Measurements from ENCODE around the gene CRACR2B. TPM values are rescaled to one million over a fixed set of nuclear protein-coding genes. Genes with fewer than 3 reads are reported as not detected.
A peak's percentile ranks its signal among the peaks of the same experiment; 100 is the strongest.

CRACR2B gene
- total and polyA plus RNA-seq, 2 of the 8 experiments (the other 6 are each of a cell fraction or from before 2014, with no cell fraction given), result 18.2 to 26.4 TPM

DNA sequence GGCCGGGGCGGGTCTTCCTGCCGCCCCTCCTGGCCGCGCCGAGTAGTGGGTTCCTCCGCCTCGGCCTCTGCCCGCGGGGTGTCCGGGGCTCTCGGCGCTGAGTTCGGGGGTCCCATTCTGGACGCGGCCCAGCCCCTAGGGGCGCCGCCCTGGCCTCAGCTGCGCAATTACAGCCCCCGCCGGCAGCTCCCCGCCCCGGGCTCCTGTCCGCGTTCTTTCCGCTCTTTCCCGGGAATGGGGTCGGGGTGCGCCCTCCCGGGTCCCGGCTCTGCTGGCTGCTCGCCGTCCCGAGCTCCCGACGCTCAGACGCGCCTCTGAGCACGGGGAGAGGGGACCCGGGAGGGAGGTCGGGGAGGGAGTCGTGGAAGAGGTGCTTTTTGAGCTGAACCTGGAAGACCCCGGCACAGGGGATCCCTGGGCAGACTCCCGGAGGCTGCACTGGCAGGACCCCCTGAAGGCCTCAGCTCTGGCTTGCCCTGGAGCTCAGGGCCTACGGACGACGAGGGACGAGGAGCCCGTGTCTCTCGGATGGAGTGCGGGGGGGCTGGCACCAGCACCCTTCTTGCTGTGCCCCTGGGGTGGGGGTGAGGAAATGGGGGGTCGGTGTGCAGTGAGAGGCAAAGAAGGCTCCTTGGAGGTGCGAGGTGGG, 15.5 kb downstream of the CRACR2B start:
- Histone ChIP-seq H3K9ac (replicated peaks in 1 of 4; ENCODE audit: extremely low read depth in 1 of 4, low read depth in 3 of 4, low read length in 3 of 4) (peak overlapping the region; percentile 42 to 83 (median 52); a peak in 6 of 7 replicates), H3K79me1 (ENCODE audit: low read depth, low read length) (peaks cover 9% of the 10 kb centered on the region; the same call in 1 of the 2 replicates), H4K20me1 (replicated peaks in 1 of 2; ENCODE audit: control insufficient read depth in 1 of 2, insufficient read depth in 2 of 2, low read length in 2 of 2) (peaks cover 7 to 31% of the 10 kb centered on the region in 2 experiments), H3K9me3 (ENCODE audit: insufficient read depth in 2 of 2, low read depth in 1 of 2, low read length in 1 of 2) (no peaks in the 10 kb centered on the region), H3K4me3 (ENCODE audit: extremely low read depth in 1 of 4, insufficient read depth in 2 of 4, low read depth in 3 of 4, low read length in 4 of 4) (peak overlapping the region; percentile 71 to 96 (median 74)), H3K4me2 (ENCODE audit: insufficient read depth in 1 of 2, low read depth in 2 of 2, low read length in 2 of 2) (peak overlapping the region; percentile 87), H2BK15ac (ENCODE audit: low read length) (no peak overlapping the region), H3K18ac (ENCODE audit: extremely low read depth, low read length) (peak overlapping the region; percentile 90), H4K5ac (ENCODE audit: insufficient read length, low read depth, low read length) (no peak overlapping the region), H2AK5ac (ENCODE audit: low read depth, low read length) (peak overlapping the region; percentile 39; the same call in 1 of the 2 replicates), H2AFZ (ENCODE audit: low read length) (no peak overlapping the region), H3K4me1 (replicated peaks in 1 of 4; ENCODE audit: control insufficient read depth in 3 of 4, insufficient read depth in 4 of 4, low read length in 3 of 4) (peaks cover 0 to 38% (median 24%) of the 10 kb centered on the region in 4 experiments; a peak in 6 of 7 replicates), H3K36me3 (ENCODE audit: control insufficient read depth in 2 of 4, insufficient read depth in 4 of 4, low read length in 3 of 4) (peaks cover 10 to 20% (median 18%) of the 10 kb centered on the region in 4 experiments; a peak in 7 of 8 replicates), H3K4ac (replicated peaks; ENCODE audit: insufficient read length, low read depth, low read length) (no peak overlapping the region), H3K14ac (ENCODE audit: insufficient read length) (no peak overlapping the region), H3K27me3 (replicated peaks in 1 of 4; ENCODE audit: control insufficient read depth in 3 of 4, extremely low read depth in 1 of 4, insufficient read depth in 3 of 4, low read length in 3 of 4) (no peaks in the 10 kb centered on the region; a peak in 2 of 7 replicates), H4K8ac (ENCODE audit: extremely low read depth, insufficient read depth, low read length) (no peak overlapping the region), H4K91ac (replicated peaks; ENCODE audit: insufficient read length, low read length) (no peak overlapping the region), H2BK20ac (ENCODE audit: low read length) (no peak overlapping the region), H3K23me2 (ENCODE audit: low read depth, low read length) (peaks cover 21% of the 10 kb centered on the region; the same call in 1 of the 2 replicates), H3K23ac (ENCODE audit: insufficient read length) (no peak overlapping the region), H3K27ac (ENCODE audit: low read depth, low read length) (no peak overlapping the region; the same call in 1 of the 2 replicates), H2BK5ac (ENCODE audit: low read depth, low read length) (peak overlapping the region; percentile 92; the same call in 1 of the 2 replicates), H3K79me2 (ENCODE audit: control insufficient read depth in 1 of 2, insufficient read depth in 2 of 2, low read length in 2 of 2) (peaks cover 0 to 27% of the 10 kb centered on the region in 2 experiments; a peak in 2 of 4 replicates), H2BK120ac (replicated peaks; ENCODE audit: low read depth, low read length) (no peak overlapping the region), H3K56ac (replicated peaks; ENCODE audit: insufficient read length, low read depth, low read length) (peak overlapping the region; percentile 32), H2BK12ac (ENCODE audit: low read depth, low read length) (peak overlapping the region; percentile 92; the same call in 1 of the 2 replicates)
- TF ChIP-seq CREB1 (IDR thresholded peaks at IDR 0.05) (0 out of 2 replicates have a peak, but pooled peaks have one; percentile 18), SIN3A (conservative IDR thresholded peaks at IDR 0.05 in 1 of 2, IDR thresholded peaks at IDR 0.05 in 1 of 2; ENCODE audit: low read depth in 1 of 2, low read length in 2 of 2) (no peak), CHD2 (IDR thresholded peaks at IDR 0.05; ENCODE audit: low read length) (no peak), RXRA (IDR thresholded peaks at IDR 0.05; ENCODE audit: insufficient read depth, low read depth, low read length) (no peak)
- TF ChIP-seq, protein P1, sequence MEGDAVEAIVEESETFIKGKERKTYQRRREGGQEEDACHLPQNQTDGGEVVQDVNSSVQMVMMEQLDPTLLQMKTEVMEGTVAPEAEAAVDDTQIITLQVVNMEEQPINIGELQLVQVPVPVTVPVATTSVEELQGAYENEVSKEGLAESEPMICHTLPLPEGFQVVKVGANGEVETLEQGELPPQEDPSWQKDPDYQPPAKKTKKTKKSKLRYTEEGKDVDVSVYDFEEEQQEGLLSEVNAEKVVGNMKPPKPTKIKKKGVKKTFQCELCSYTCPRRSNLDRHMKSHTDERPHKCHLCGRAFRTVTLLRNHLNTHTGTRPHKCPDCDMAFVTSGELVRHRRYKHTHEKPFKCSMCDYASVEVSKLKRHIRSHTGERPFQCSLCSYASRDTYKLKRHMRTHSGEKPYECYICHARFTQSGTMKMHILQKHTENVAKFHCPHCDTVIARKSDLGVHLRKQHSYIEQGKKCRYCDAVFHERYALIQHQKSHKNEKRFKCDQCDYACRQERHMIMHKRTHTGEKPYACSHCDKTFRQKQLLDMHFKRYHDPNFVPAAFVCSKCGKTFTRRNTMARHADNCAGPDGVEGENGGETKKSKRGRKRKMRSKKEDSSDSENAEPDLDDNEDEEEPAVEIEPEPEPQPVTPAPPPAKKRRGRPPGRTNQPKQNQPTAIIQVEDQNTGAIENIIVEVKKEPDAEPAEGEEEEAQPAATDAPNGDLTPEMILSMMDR (IDR thresholded peaks at IDR 0.05; ENCODE audit: control extremely low read depth in 1 of 3, insufficient read depth in 1 of 3, low read depth in 1 of 3, low read length in 3 of 3), result peak in 1 of 3 experiments; percentile 0; a peak in 1 of 4 replicates
- FAIRE-seq (no peak), DNase-seq (ENCODE audit: low read depth in 1 of 2, low spot score in 2 of 2) (no peak)
- ChIA-PET POLR2A (ENCODE audit: partially characterized antibody) (interaction anchor here (0.6 to 40.4 kb wide), 18 partner anchors 14 to 480 kb away, joined by 3 to 1917 read pairs (median 4); partner anchors contain the start of genes CD151, CEND1, CHID1 and CRACR2B), CTCF (ENCODE audit: partially characterized antibody) (interaction anchor here (0.6 to 6.7 kb wide), 13 partner anchors 11 to 1422 kb away, joined by 3 to 74 read pairs (median 4); partner anchors contain the start of genes CD151 and PNPLA2)
- 3% methylated on average over 34 of the region's 53 CpGs; no CpG with 5 or more reads in 1 of the 2 experiments for whole genome bisulfite sequencing, 2 experiments (ENCODE audit: extremely low coverage in 1 of 2, insufficient coverage in 1 of 2, insufficient read length in 1 of 2, insufficient replicate concordance in 2 of 2, low coverage in 1 of 2, low lambda C conversion rate in 2 of 2, missing lambda C conversion rate in 1 of 2)

Measured in H1 (cell line).